Activated CD8-positive, alpha-beta T cell treated with anti-CD3 and anti-CD28 coated beads, Interleukin-2, amount 10 ng/mL, durations not matched to agents 7 days and 5 days (primary cell): Measurements from ENCODE around the gene DGLUCY. TPM values are rescaled to one million over a fixed set of nuclear protein-coding genes. Genes with fewer than 3 reads are reported as not detected.
A peak's percentile ranks its signal among the peaks of the same experiment; 100 is the strongest.
"Not testable (repeated sequence)": the region's sequence is repeated elsewhere in the genome, so short reads cannot be mapped to it uniquely, and the experiment has no call there.

Source experiments
- ATAC-seq: fragments of 150-1000 bp; cut with Tn5 transposase; one replicate; pipeline ENCODE4 v1.10.0; 2021; ENCODE audit warnings: moderate library complexity
- CTCF ChIA-PET: fragments of 350-600 bp; sonication (Branson Sonifier 250); formaldehyde crosslinking; loops from one replicate; lab custom pipeline; 2021; ENCODE audit warnings: antibody characterized with exemption; lab: Charles Lee
- POLR2A ChIA-PET: fragments of 350-600 bp; sonication (Branson Sonifier 250); formaldehyde crosslinking; loops from one replicate; lab custom pipeline; 2021; ENCODE audit warnings: antibody characterized with exemption; lab: Charles Lee
- DNase-seq: peaks from one replicate; pipeline ENCODE4 v3.0.0-alpha.2; 2020
- H3K27ac Mint-ChIP-seq: one replicate; pipeline ENCODE4 v1.8.0; 2021; ENCODE audit warnings: mild to moderate bottlenecking, mixed read lengths
- H3K27me3 Mint-ChIP-seq: one replicate; pipeline ENCODE4 v1.8.0; 2021; ENCODE audit warnings: low read depth, mixed read lengths
- H3K36me3 Mint-ChIP-seq: one replicate; pipeline ENCODE4 v1.8.0; 2021; ENCODE audit warnings: low read depth, mixed read lengths
- H3K4me1 Mint-ChIP-seq: one replicate; pipeline ENCODE4 v1.8.0; 2021; ENCODE audit warnings: low read depth, mixed read lengths
- H3K4me3 Mint-ChIP-seq: one replicate; pipeline ENCODE4 v1.8.0; 2021; ENCODE audit warnings: mild to moderate bottlenecking, mixed read lengths
- H3K9me3 Mint-ChIP-seq: one replicate; pipeline ENCODE4 v1.8.0; 2022; ENCODE audit warnings: mixed read lengths; ENCODE audit not compliant: insufficient read depth
- total RNA-seq, 2 experiments: library from RNA; stranded (reverse); gene quantifications; one replicate each; pipeline ENCODE4 v1.2.3, GENCODE V29; 2021

The DGLUCY gene
- total RNA-seq, 2 experiments from 2014 or later, result 111 to 119 TPM

GRCh38 chr14:91169951-91170350 lies 56.1 kb downstream of the DGLUCY start:
- ATAC-seq (no peak), DNase-seq (no peak)
- Mint-ChIP-seq H3K9me3 (no peaks in the 10 kb centered on the region), H3K4me3 (no peak overlapping the region), H3K27me3 (no peaks in the 10 kb centered on the region), H3K27ac (no peak overlapping the region), H3K36me3 (peaks cover 48% of the 10 kb centered on the region), H3K4me1 (peaks cover 10% of the 10 kb centered on the region)
- POLR2A ChIA-PET, result interaction anchor here (0.8 kb wide), 1 partner anchor 267 kb away, joined by 3 read pairs; no protein-coding TSS in a partner anchor
- CTCF ChIA-PET, result interaction anchor here (4.5 to 9.8 kb wide), 2 partner anchors 31 to 267 kb away, joined by 35 to 179 read pairs; no protein-coding TSS in a partner anchor

- ATAC-seq (no peak), DNase-seq (no peak)
- Mint-ChIP-seq H3K4me1 (peaks cover 11% of the 10 kb centered on the region), H3K9me3 (no peaks in the 10 kb centered on the region), H3K27me3 (no peaks in the 10 kb centered on the region), H3K36me3 (peaks cover 48% of the 10 kb centered on the region), H3K4me3 (no peak overlapping the region), H3K27ac (peak overlapping the region; percentile 30)
- ChIA-PET CTCF (interaction anchor here (4.5 to 9.8 kb wide), 2 partner anchors 31 to 267 kb away, joined by 35 to 179 read pairs; no protein-coding TSS in a partner anchor), POLR2A (interaction anchor here (0.6 to 0.8 kb wide), 2 partner anchors 182 to 268 kb away, joined by 3 read pairs; no protein-coding TSS in a partner anchor)
These were observed 56.7 kb downstream of the DGLUCY start for GRCh38 chr14:91170504-91171121.

DNA sequence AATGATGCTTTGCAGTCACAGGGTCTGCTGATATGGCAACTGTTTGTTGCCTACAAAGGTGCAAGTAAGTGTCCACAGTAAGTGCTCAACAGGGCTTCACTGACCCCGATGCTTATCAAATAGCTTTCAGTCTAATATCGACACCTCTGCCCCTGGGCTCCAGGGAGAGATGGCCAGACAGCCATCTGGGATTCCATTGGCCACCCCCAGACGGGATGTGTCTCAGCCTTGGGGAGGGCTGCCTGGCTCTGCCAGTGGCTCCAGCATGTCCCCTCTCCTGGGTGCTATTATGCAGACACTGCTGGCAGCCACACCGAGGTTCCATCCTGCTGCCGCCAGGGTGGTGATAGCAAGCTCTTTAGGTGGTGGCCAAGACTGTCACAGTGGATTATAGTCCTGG lies 57.4 kb downstream of the DGLUCY start:
- Mint-ChIP-seq H3K4me3 (no peak overlapping the region), H3K27ac (peak overlapping the region; percentile 54)

GRCh38 chr14:91173221-91173670 lies 59.4 kb downstream of the DGLUCY start:
- peak; percentile 73 for ATAC-seq
- peak overlapping the region; percentile 74 for H3K27ac Mint-ChIP-seq
- peaks cover 50% of the 10 kb centered on the region for H3K36me3 Mint-ChIP-seq
- H3K27me3 Mint-ChIP-seq, result no peaks in the 10 kb centered on the region
- no peaks in the 10 kb centered on the region for H3K9me3 Mint-ChIP-seq
- no peak overlapping the region for H3K4me3 Mint-ChIP-seq
- CTCF ChIA-PET, result interaction anchor here (0.6 to 9.8 kb wide), 57 partner anchors 11 to 477 kb away, joined by 3 to 179 read pairs (median 4); partner anchors contain the start of genes DGLUCY, GPR68 and RPS6KA5
- POLR2A ChIA-PET, result interaction anchor here (0.5 to 5.8 kb wide), 3 partner anchors 12 to 271 kb away, joined by 3 to 55 read pairs (median 5); partner anchors contain the start of gene GPR68
- DNase-seq, result peak; percentile 86
- H3K4me1 Mint-ChIP-seq, result peaks cover 31% of the 10 kb centered on the region

More for the DNA sequence above, 57.4 kb downstream of the DGLUCY start:
- DNase-seq, result no peak
- ATAC-seq, result no peak
- POLR2A ChIA-PET, result no interaction called here
- CTCF ChIA-PET, result interaction anchor here (1.0 to 9.8 kb wide), 6 partner anchors 21 to 268 kb away, joined by 3 to 179 read pairs (median 13); no protein-coding TSS in a partner anchor
- Mint-ChIP-seq H3K27me3 (no peaks in the 10 kb centered on the region), H3K36me3 (peaks cover 48% of the 10 kb centered on the region), H3K4me1 (peaks cover 14% of the 10 kb centered on the region), H3K9me3 (no peaks in the 10 kb centered on the region)

GRCh38 chr14:91173904-91174303 lies 60.0 kb downstream of the DGLUCY start:
- Mint-ChIP-seq H3K4me3 (no peak overlapping the region), H3K36me3 (peaks cover 47% of the 10 kb centered on the region), H3K27me3 (no peaks in the 10 kb centered on the region), H3K27ac (no peak overlapping the region), H3K4me1 (peaks cover 31% of the 10 kb centered on the region), H3K9me3 (no peaks in the 10 kb centered on the region)
- ChIA-PET POLR2A (interaction anchor here (0.6 to 5.8 kb wide), 3 partner anchors 70 to 271 kb away, joined by 5 to 55 read pairs (median 5); partner anchors contain the start of gene GPR68), CTCF (interaction anchor here (0.8 to 9.8 kb wide), 36 partner anchors 11 to 314 kb away, joined by 3 to 179 read pairs (median 5); partner anchors contain the start of genes DGLUCY, GPR68 and RPS6KA5)
- no peak for ATAC-seq
- no peak for DNase-seq

DNA sequence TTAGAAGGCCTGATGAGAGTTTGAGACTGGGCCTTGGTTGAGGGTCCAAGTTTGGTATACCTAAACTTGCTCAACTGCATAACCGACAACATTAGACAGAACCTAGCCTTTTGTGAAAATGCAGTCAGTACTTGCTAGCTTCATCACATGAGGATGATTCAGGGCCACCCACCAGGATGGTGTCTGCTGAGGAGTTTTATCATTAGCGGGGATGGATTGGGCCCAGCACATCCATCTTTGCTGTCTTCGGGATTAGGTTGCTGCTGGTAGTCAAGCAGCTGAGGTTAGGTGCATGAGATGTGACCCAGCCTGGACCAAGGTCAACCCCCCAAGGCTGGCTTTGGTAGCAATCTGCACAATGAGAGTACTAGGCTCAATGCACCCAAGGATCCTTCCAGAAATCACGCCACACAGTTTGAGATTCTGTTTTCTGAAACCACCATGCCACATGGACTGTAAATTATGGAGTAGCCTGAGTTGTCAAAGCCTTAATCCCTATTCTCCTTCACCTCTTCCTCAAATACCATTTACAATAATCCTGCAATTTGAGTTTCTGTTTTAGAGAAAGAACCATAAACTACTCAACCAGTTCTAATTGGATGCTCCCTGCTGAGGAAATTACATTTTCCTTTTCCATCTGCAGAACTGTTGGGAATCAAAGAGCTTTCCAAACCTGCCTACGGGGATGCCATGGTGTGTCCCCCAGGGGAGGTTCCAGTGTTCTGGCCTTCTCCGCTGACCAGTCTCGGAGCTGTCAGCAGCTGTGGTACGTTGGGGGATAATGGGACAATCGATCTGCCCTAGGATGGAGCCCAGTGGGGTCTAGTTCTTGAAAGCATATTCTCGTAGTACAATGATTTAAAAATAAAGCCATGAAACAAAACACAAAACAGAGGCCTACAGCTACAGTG lies 61.7 kb downstream of the DGLUCY start:
- CTCF ChIA-PET, result interaction anchor here (0.8 to 9.8 kb wide), 18 partner anchors 9 to 276 kb away, joined by 3 to 179 read pairs (median 7); partner anchors contain the start of genes DGLUCY, GPR68 and RPS6KA5
- DNase-seq (no peak), ATAC-seq (no peak)
- POLR2A ChIA-PET, result interaction anchor here (0.6 to 5.8 kb wide), 3 partner anchors 68 to 115 kb away, joined by 3 to 55 read pairs (median 3); partner anchors contain the start of genes GPR68 and RPS6KA5
- peaks cover 50% of the 10 kb centered on the region for H3K36me3 Mint-ChIP-seq
- no peak overlapping the region for H3K4me3 Mint-ChIP-seq
- H3K27me3 Mint-ChIP-seq, result no peaks in the 10 kb centered on the region
- peak overlapping the region; percentile 57 for H3K27ac Mint-ChIP-seq
- no peaks in the 10 kb centered on the region for H3K9me3 Mint-ChIP-seq
- peaks cover 33% of the 10 kb centered on the region for H3K4me1 Mint-ChIP-seq

DNA sequence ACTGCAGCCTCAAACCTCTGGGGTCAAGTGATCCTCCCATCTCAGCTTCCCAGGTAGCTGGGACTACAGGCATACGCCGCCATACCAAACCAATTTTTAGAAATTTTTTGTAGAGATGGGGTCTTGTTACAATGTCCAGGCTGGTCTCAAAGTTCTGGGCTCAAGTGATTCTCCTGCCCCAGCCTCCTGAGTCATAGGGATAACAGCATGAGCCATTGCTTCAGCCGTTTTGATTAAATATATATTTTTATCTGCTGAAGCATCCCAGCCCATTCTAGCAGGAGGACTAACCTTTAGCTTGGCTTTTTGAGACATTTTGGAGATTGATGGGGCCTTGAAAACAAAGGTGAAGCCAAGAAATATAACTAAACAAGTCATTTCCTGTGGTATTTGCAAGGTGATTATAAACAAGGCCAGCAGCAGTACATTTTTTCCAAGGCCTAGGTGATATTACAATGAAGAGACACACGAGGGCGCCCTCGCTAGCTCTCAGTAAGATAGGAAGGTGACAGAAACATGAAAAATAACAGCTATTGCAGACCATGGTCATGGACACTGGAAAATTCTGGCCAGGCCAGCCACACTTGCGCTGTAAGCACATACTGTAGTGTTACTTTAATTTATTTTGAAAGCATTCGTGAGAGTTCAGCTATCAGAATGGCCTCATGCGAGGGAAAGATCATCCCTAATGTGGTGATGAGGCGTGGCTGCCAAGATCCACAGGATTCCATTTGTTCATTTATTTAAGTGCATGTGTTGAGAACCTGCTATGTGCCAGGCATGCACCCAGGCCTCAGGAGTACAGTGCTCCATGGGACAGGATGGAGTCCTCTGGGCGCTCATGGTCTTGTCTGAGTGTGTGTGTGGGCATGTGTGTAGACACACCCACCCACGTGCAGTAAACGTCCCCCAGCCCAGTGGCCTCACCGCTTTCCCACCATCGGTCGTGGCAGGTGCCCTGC lies 63.5 kb downstream of the DGLUCY start:
- H3K4me3 Mint-ChIP-seq, result no peak overlapping the region
- DNase-seq (peak; percentile 82), ATAC-seq (peak; percentile 81)
- ChIA-PET CTCF (interaction anchor here (0.7 to 9.8 kb wide), 62 partner anchors 8 to 329 kb away, joined by 3 to 179 read pairs (median 5); partner anchors contain the start of gene GPR68), POLR2A (interaction anchor here (0.6 to 5.8 kb wide), 9 partner anchors 17 to 115 kb away, joined by 3 to 55 read pairs (median 5); partner anchors contain the start of gene GPR68)
- H3K4me1 Mint-ChIP-seq, result peaks cover 36% of the 10 kb centered on the region
- H3K36me3 Mint-ChIP-seq, result peaks cover 57% of the 10 kb centered on the region
- peak overlapping the region; percentile 85 for H3K27ac Mint-ChIP-seq
- H3K9me3 Mint-ChIP-seq, result no peaks in the 10 kb centered on the region
- no peaks in the 10 kb centered on the region for H3K27me3 Mint-ChIP-seq

DNA sequence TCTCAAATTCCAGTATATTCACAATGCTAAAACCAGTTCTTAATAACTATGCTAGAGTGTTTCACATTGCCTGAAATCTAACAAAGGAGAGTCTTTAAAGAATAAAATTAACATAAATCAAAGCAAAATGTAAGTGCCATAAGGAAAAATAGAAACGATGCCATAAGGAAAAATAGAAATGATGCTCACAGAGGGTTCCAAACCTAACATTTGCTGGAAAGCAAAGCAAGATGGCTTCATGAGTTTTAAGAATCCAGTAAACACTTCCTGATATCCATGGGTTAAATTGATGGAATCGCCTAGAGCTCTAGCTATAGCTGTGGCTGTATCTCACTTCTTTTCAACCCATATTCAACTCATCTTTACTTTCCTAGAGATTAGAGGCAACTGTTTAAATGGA lies 66.7 kb downstream of the DGLUCY start:
- Mint-ChIP-seq H3K27ac (peak overlapping the region; percentile 28), H3K9me3 (no peaks in the 10 kb centered on the region), H3K4me1 (peaks cover 32% of the 10 kb centered on the region), H3K4me3 (no peak overlapping the region), H3K36me3 (peaks cover 55% of the 10 kb centered on the region), H3K27me3 (no peaks in the 10 kb centered on the region)
- POLR2A ChIA-PET, result interaction anchor here (0.9 to 1.0 kb wide), 2 partner anchors 63 to 64 kb away, joined by 3 to 5 read pairs; partner anchors contain the start of gene GPR68
- CTCF ChIA-PET, result interaction anchor here (1.7 kb wide), 1 partner anchor 278 kb away, joined by 4 read pairs; no protein-coding TSS in a partner anchor
- no peak for ATAC-seq
- no peak for DNase-seq

GRCh38 chr14:91182753-91183152 lies 68.9 kb downstream of the DGLUCY start:
- H3K36me3 Mint-ChIP-seq, result peaks cover 56% of the 10 kb centered on the region
- not testable (repeated sequence) for ATAC-seq, H3K9me3 Mint-ChIP-seq, H3K27me3 Mint-ChIP-seq, H3K27ac Mint-ChIP-seq, H3K4me3 Mint-ChIP-seq, DNase-seq
- ChIA-PET POLR2A (interaction anchor here (0.6 to 1.2 kb wide), 2 partner anchors 44 to 261 kb away, joined by 3 read pairs; no protein-coding TSS in a partner anchor), CTCF (interaction anchor here (1.0 kb wide), 1 partner anchor 12 kb away, joined by 3 read pairs; no protein-coding TSS in a partner anchor)
- H3K4me1 Mint-ChIP-seq, result peaks cover 14% of the 10 kb centered on the region

- Mint-ChIP-seq H3K27me3 (no peaks in the 10 kb centered on the region), H3K36me3 (peaks cover 65% of the 10 kb centered on the region), H3K9me3 (no peaks in the 10 kb centered on the region), H3K4me1 (peaks cover 10% of the 10 kb centered on the region), H3K27ac (no peak overlapping the region), H3K4me3 (no peak overlapping the region)
- POLR2A ChIA-PET, result interaction anchor here (0.6 kb wide), 1 partner anchor 9 kb away, joined by 3 read pairs; no protein-coding TSS in a partner anchor
- CTCF ChIA-PET, result interaction anchor here (0.6 to 0.7 kb wide), 3 partner anchors 9 to 11 kb away, joined by 3 read pairs; no protein-coding TSS in a partner anchor
- ATAC-seq (no peak), DNase-seq (no peak)
These were observed 70.7 kb downstream of the DGLUCY start for GRCh38 chr14:91184559-91184958.
